OCI-LY3 (cell line): Measurements from ENCODE around the gene KISS1.

Experiments used
- EZH2phosphoT487 ChIP-seq: fragments of 200-600 bp; shearing (Covaris generic); IDR thresholded peaks from 2 replicates; pipeline ENCODE4 v1.6.1; 2018; ENCODE audit warnings: antibody characterized with exemption, mixed run types, low read depth
- TF ChIP-seq, protein P1 (sequence below): fragments of 200-600, 300-600 bp; sonication (generic); IDR thresholded peaks from 2 replicates; pipeline ENCODE4 v1.5.1; 2014; ENCODE audit warnings: antibody characterized with exemption, low read length, low read depth

DNA sequence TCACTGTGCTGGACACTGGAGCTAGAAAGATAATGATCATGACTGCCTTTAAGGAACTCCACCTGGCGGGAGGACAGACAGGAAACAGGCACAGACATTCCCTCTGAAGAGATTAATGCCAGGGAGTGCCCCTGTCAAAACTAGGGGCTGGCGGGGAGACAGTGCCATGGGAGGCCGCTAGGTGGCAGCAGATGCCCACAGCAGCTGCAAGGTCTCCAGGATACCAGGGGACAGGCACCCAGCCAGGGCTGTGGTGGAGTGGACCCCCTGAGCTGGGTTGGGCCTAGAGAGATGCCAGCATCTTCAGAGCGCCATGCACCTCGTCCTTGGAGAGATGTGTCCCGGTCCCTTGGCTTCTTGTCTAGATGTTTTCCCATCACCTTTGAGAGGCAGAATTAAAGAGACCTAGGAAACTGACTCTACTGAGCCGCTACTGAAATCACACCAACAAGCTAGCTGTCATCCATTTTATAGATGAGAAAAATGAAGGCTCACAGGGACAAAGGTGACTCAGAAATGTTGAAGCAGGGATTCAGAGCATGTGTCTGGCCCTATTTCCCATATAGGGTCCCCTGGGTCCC, 33.7 kb downstream of the KISS1 start:
- TF ChIP-seq, protein P1, sequence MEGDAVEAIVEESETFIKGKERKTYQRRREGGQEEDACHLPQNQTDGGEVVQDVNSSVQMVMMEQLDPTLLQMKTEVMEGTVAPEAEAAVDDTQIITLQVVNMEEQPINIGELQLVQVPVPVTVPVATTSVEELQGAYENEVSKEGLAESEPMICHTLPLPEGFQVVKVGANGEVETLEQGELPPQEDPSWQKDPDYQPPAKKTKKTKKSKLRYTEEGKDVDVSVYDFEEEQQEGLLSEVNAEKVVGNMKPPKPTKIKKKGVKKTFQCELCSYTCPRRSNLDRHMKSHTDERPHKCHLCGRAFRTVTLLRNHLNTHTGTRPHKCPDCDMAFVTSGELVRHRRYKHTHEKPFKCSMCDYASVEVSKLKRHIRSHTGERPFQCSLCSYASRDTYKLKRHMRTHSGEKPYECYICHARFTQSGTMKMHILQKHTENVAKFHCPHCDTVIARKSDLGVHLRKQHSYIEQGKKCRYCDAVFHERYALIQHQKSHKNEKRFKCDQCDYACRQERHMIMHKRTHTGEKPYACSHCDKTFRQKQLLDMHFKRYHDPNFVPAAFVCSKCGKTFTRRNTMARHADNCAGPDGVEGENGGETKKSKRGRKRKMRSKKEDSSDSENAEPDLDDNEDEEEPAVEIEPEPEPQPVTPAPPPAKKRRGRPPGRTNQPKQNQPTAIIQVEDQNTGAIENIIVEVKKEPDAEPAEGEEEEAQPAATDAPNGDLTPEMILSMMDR: peak; percentile 95
- no peak for TF ChIP-seq EZH2phosphoT487
